ENCODE results near the gene ALDH4A1.

ALDH4A1 gene

GRCh38 chr1:18922848-18923755 lies 20.7 kb upstream of the ALDH4A1 start:
- no peak for DNase-seq (ENCODE audit: low spot score)

- no peak for DNase-seq (ENCODE audit: low spot score)
Observed at GRCh38 chr1:18922319-18922726, 20.0 kb upstream of the ALDH4A1 start.

GRCh38 chr1:18921516-18922251 lies 19.3 kb upstream of the ALDH4A1 start:
- DNase-seq (ENCODE audit: low spot score), result no peak

- DNase-seq (ENCODE audit: low spot score), result no peak
Observed at GRCh38 chr1:18920931-18921330, 18.6 kb upstream of the ALDH4A1 start.

- no peak for DNase-seq (ENCODE audit: low spot score)
Observed at GRCh38 chr1:18919956-18920355, 17.6 kb upstream of the ALDH4A1 start.

GRCh38 chr1:18919197-18919905 lies 17.0 kb upstream of the ALDH4A1 start:
- no peak for DNase-seq (ENCODE audit: low spot score)

- no peak for DNase-seq (ENCODE audit: low spot score)
Observed at GRCh38 chr1:18918417-18918816, 16.1 kb upstream of the ALDH4A1 start.

GRCh38 chr1:18917071-18917799 lies 14.9 kb upstream of the ALDH4A1 start:
- DNase-seq (ENCODE audit: low spot score), result no peak

GRCh38 chr1:18915341-18915740 lies 13.0 kb upstream of the ALDH4A1 start:
- no peak for DNase-seq (ENCODE audit: low spot score)

- peak; percentile 65 for DNase-seq (ENCODE audit: low spot score)
Observed at GRCh38 chr1:18913065-18913835, 10.9 kb upstream of the ALDH4A1 start.

GRCh38 chr1:18912550-18912949 lies 10.2 kb upstream of the ALDH4A1 start:
- DNase-seq (ENCODE audit: low spot score), result no peak

GRCh38 chr1:18908911-18909771 lies 6.8 kb upstream of the ALDH4A1 start:
- DNase-seq (ENCODE audit: low spot score), result no peak

- DNase-seq (ENCODE audit: low spot score), result no peak
Observed at GRCh38 chr1:18907917-18908845, 5.8 kb upstream of the ALDH4A1 start.

- DNase-seq (ENCODE audit: low spot score), result peak; percentile 83
Observed at GRCh38 chr1:18907021-18907916, 4.9 kb upstream of the ALDH4A1 start.

- DNase-seq (ENCODE audit: low spot score), result no peak
Observed at GRCh38 chr1:18903291-18903756, 969 bp upstream of the ALDH4A1 start.

GRCh38 chr1:18901952-18902522 lies 318 bp downstream of the ALDH4A1 start:
- no peak for DNase-seq (ENCODE audit: low spot score)
